HepG2 (cell line): ENCODE measurements around the gene LARP7. TPM values are rescaled to one million over a fixed set of nuclear protein-coding genes. Genes with fewer than 3 reads are reported as not detected.

ENCODE experiments used
- ELF1 ChIP-seq: sonication (generic); formaldehyde crosslinking; IDR thresholded peaks from 2 replicates; pipeline ENCODE4 v1.4.0; 2020; ENCODE audit warnings: missing genetic modification reagents
- FIP1L1 ChIP-seq: fragments of 200-400 bp; formaldehyde crosslinking; IDR thresholded peaks from 2 replicates; pipeline ENCODE4 v1.6.1; 2018; ENCODE audit warnings: low read depth, mild to moderate bottlenecking, low read length, moderate library complexity, borderline replicate concordance; ENCODE audit not compliant: insufficient read depth
- FOXK1 ChIP-seq: sonication (generic); formaldehyde crosslinking; IDR thresholded peaks from 2 replicates; pipeline ENCODE4 v1.4.0; 2020; ENCODE audit warnings: low read depth, missing genetic modification reagents, borderline replicate concordance
- LCORL ChIP-seq, 2 experiments: fragments of 450-650 bp in 1 of 2; sonication (generic) in 1 of 2; formaldehyde crosslinking in 1 of 2; IDR thresholded peaks; 2 replicates each; pipeline versions ENCODE4 v1.5.0 to v1.6.1; 2017 to 2020; ENCODE audit warnings: antibody characterized with exemption in 1 of 2, missing genetic modification reagents in 1 of 2
- MED13 ChIP-seq: sonication (generic); formaldehyde crosslinking; IDR thresholded peaks from 2 replicates; pipeline ENCODE4 v1.5.0; 2020; ENCODE audit warnings: missing genetic modification reagents
- POLR2A ChIP-seq, 2 experiments: IDR thresholded peaks; 2 replicates each; pipeline ENCODE4 v1.6.1; 2011; ENCODE audit warnings: low read depth in 2 of 2, low read length in 2 of 2, mild to moderate bottlenecking in 1 of 2, moderate library complexity in 1 of 2; ENCODE audit not compliant: insufficient read depth in 1 of 2
- RBM39 ChIP-seq: fragments of 200-400 bp; formaldehyde crosslinking; IDR thresholded peaks from one replicate; pipeline ENCODE4 v1.6.1; 2018; ENCODE audit warnings: antibody characterized with exemption, mild to moderate bottlenecking, low read depth, low read length; ENCODE audit not compliant: poor library complexity, severe bottlenecking
- RNF219 ChIP-seq: sonication (generic); formaldehyde crosslinking; IDR thresholded peaks from 2 replicates; pipeline ENCODE4 v1.5.0; 2020; ENCODE audit warnings: mild to moderate bottlenecking, missing genetic modification reagents
- SP5 ChIP-seq: IDR thresholded peaks from 2 replicates; pipeline ENCODE4 v1.6.1; 2016; ENCODE audit warnings: low read depth, borderline replicate concordance
- TEAD3 ChIP-seq: optimal IDR thresholded peaks from 2 replicates; pipeline ENCODE3; 2016; ENCODE audit warnings: borderline replicate concordance
- ZBTB14 ChIP-seq: sonication (generic); formaldehyde crosslinking; IDR thresholded peaks from 2 replicates; pipeline ENCODE4 v1.4.0; 2020; ENCODE audit warnings: missing genetic modification reagents
- ZNF407 ChIP-seq: sonication (generic); formaldehyde crosslinking; IDR thresholded peaks from one replicate; pipeline ENCODE4 v1.5.1; 2020; ENCODE audit warnings: mild to moderate bottlenecking, missing genetic modification reagents; ENCODE audit errors: not compliant biosample characterization
- ZNF496 ChIP-seq: sonication (generic); formaldehyde crosslinking; IDR thresholded peaks from 2 replicates; pipeline ENCODE4 v1.8.1; 2023; ENCODE audit warnings: mild to moderate bottlenecking, moderate library complexity, missing genetic modification reagents; ENCODE audit not compliant: insufficient replicate concordance
- ZNF766 ChIP-seq: sonication (generic); formaldehyde crosslinking; IDR thresholded peaks from 2 replicates; pipeline ENCODE4 v1.5.0; 2020; ENCODE audit warnings: missing genetic modification reagents, borderline replicate concordance
- polyA plus RNA-seq, 8 experiments: library from polyadenylated mRNA; depleted of rRNA in 3 of 8; stranded (reverse) in 7 of 8; unstranded in 1 of 8; fragments of >200 nt; fragmentation: Illumina TruSeq in 4 of 8; extraction: Trizol in 4 of 8; gene quantifications; 2 replicates each; pipeline versions ENCODE4 v1.2.1 to v1.2.3, GENCODE V29; 2011 to 2016; ENCODE audit warnings: low read depth in 4 of 8, missing spikeins in 1 of 8, mixed read lengths in 1 of 8; ENCODE audit not compliant: insufficient read depth in 1 of 8
- total RNA-seq, 5 experiments: library from RNA; depleted of rRNA; stranded (reverse); fragments of >200 nt; fragmentation: Illumina TruSeq; extraction: Trizol; gene quantifications; 2 replicates each; pipeline ENCODE4 v1.2.3, GENCODE V29; 2016; ENCODE audit warnings: low read depth in 1 of 5
- TF ChIP-seq, protein P1 (sequence below): sonication (generic); formaldehyde crosslinking; IDR thresholded peaks from 2 replicates; pipeline ENCODE4 v1.4.0; 2020; ENCODE audit warnings: missing genetic modification reagents

The LARP7 gene
- total and polyA plus RNA-seq, 2 of the 13 experiments (the other 11 are each of a cell fraction or from before 2014, with no cell fraction given), result 9.7 to 37.1 TPM

DNA sequence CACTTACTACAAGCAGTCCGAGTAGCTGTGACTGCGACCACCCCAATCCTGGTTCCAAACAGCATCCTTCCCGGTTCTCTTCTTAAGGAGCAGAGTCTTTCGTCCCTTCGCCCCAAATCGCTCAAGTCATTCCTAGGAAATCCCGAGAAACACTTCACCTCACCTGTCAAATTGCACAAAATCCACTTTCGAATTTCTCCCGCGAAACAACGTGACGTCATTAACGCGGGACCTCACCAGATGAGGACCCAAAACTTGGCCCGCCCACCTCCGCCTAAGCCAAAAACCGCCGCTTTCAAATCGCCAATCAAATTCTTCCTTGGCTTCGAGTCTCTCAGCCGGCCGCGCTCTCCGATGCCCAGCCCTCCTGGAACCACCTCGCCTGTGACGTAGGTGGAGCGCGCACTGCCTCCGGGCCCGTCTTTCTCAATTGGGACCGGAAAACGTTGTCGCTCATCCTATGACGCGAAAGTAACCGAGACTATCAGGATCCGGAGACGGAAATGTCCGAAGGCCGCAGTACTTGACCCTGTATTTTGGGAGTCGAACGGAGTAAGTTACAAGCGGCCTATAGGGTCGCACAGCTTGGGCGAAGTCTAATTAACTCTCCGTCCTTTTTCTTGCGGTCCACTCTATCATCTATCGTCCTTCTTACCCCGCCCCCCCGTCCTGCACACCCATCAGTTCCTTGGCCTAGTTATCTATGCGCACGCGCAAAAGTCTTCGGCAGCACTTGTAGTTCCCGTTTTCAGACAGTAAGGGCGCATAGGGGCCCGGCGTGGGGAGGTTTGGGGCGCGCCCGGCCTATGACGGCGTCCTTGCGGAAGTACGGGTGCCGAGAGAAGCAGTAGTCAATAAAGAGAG is at the start of gene LARP7, which contains the start of gene ZGRF1 (continued):
- TF ChIP-seq ZNF407 (CRISPR knock-in tag) (peak; percentile 28), POLR2A (IDR thresholded peaks at IDR 0.05; ENCODE audit: insufficient read depth in 1 of 2, low read depth in 2 of 2, low read length in 2 of 2) (peak; percentile 52 to 81; a peak in 3 of 4 replicates), LCORL (IDR thresholded peaks at IDR 0.05) (no peak), LCORL (CRISPR knock-in tag; IDR thresholded peaks at IDR 0.05) (no peak; the same call in 1 of the 2 replicates), FOXK1 (CRISPR knock-in tag) (peak; percentile 82; the same call in 1 of the 2 replicates), RBM39 (no peak), RNF219 (no peak), ZBTB14 (peak; percentile 62; the same call in 1 of the 2 replicates), ELF1 (CRISPR knock-in tag) (peak; percentile 86), SP5 (peak; percentile 71; the same call in 1 of the 2 replicates), FIP1L1 (no peak), TEAD3 (CRISPR knock-in tag) (no peak), ZNF496 (CRISPR knock-in tag) (no peak), MED13 (CRISPR knock-in tag) (peak; percentile 75; the same call in 1 of the 2 replicates), ZNF766 (CRISPR knock-in tag) (peak; percentile 76; the same call in 1 of the 2 replicates)
- TF ChIP-seq, protein P1, sequence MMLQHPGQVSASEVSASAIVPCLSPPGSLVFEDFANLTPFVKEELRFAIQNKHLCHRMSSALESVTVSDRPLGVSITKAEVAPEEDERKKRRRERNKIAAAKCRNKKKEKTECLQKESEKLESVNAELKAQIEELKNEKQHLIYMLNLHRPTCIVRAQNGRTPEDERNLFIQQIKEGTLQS (CRISPR knock-in tag), result no peak
